NCI-H2196 (cell line): ENCODE measurements around the gene METTL16.

ENCODE experiments used
- DNase-seq: peaks from one replicate; lab custom pipeline; 2025; ENCODE audit not compliant: unreplicated experiment; lab: John Stamatoyannopoulos, UW

METTL16 gene

DNA sequence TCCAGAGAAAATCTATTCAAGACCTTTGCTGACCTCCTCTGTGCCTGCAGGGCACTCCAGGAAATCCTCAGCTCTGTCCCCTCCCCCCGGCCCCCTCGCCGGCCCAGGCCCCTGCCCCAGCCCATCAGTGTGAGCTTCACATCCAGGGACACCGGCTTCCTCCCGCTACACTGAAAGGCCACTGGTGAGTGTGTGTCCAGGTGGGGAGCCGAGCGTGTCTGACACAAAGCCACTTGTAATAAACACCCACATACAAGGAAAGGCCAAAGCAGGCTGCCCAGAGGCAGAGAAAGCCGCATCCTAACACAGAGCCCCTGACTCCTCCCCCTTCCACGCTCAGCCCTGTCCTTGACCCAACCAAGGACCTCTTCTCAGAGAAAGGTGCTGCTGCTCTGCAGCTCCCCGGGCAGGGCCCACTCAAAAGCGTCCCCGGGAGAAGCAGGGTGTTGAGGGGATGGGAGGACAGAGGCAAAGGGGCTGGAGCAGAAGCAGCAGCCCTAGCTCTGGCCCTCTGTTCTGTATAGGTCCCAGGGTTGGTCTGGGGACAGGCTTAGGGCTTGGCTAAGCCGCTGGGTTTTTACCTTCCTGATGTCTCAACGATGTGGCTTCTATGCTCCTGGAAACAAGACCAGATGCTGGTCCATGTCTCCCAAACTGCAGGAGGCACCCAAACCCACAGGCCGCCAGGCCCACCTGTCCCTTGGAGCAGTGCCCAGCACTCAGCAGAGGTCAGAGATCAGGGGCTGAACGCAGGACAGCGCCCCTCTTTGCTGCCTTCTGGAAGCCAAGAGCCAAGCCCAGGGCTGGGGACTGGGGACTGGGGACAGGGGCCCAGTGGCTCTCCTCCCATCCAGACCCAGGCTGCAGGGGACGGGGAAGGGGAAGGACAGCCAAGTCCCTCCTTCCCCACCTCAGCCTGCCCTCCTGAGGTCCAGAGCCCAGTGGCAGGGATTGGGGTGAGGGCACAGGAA, 126.2 kb downstream of the METTL16 start:
- no peak for DNase-seq

DNA sequence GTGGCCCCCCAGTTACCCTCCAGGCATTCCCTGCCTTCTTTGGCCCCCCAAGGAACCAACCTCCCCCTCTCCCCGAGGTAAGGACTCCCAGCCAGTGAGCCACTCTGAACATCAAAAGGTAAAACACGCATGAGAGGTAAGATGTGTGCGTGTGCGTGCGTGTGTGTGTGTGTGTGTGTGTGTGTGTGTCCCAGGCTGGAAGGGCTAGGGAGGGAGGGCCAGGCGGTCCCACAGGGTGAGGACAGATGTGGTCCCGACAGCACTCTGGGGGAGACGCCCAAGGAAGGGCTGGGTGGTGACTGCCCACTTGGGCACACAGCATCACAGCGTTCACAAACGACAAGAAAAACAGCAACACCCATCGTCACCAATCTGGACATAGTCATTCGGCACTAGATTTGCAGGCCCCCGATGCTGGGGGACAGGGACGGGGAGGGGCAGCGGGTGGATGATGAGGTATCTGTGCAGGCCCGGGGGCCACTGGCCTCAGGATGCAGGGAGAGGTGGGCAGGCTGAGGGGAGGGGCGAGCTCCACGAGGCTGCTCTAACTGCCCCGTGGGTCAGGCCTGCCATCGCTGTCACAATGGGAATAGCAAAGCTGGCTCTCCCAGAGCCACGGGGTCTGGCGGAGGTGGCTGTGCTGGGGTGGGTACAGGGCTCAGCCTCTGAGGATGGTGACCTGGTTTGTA, 127.1 kb downstream of the METTL16 start:
- DNase-seq: no peak

DNA sequence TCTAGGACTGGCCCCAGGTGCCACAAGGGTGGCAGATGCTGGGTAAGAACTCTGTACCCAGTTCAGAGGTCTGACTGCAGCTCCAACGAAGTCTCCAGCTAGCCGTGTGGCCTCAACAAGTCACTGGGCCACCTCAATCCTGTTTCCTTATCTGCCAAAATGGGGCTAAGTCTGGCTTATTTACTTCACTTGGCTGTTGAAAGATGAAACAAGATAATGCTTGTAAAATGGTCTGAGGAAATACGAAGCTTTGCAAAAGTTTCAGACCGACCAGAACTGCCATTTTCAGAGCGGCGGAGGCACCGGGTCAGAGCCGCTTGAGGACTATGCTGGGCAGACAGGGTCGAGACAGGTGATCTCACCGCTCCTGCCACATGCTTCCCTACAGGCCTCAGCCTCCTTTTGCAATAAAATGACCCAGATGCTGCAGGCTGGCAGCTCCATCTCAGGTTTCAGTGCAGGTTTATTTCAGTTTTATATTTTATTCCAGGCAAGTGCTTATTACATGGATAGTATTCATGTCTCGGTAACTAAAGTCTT, 128.0 kb downstream of the METTL16 start:
- DNase-seq: no peak

DNA sequence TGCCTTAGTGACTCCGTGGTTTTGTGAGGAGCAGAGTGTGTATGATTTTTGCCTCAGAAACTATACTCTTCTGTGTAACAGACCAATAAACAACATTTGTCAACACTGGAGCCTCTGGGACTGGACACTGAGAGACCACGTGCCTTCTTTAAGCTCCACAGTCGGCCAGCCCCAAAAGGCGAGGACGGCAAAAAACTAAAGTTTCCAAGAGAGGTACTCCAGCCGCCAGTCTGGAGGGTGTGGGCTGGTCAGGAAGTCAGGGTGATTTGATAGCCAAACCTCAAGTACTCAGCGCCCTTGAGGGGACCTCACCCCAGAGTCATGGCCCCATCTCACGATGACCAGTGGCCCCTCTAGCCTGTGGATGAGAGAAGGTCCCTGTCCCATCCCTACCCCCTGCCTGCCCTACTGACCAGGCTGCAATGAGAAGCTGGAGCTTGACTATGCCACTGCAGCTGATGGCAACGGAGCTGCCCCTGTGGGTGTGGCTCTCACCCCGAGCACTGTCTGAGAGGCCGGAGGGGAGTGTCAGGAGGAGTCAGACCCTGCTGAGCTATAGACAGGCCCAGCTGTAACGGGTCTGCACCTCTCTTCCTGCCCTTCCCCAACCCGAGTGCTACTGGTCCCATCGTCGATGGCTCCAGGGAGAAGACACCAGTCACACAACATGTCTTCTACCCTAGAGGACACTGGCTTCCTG, 130.6 kb downstream of the METTL16 start:
- DNase-seq: no peak

GRCh38 chr17:2380226-2380922, 131.3 kb downstream of the METTL16 start:
- no peak for DNase-seq

- no peak for DNase-seq
Measured at GRCh38 chr17:2379489-2380225, 132.0 kb downstream of the METTL16 start.

GRCh38 chr17:2378905-2379304, 132.8 kb downstream of the METTL16 start:
- DNase-seq: no peak

GRCh38 chr17:2377659-2378058, 134.0 kb downstream of the METTL16 start:
- no peak for DNase-seq

DNA sequence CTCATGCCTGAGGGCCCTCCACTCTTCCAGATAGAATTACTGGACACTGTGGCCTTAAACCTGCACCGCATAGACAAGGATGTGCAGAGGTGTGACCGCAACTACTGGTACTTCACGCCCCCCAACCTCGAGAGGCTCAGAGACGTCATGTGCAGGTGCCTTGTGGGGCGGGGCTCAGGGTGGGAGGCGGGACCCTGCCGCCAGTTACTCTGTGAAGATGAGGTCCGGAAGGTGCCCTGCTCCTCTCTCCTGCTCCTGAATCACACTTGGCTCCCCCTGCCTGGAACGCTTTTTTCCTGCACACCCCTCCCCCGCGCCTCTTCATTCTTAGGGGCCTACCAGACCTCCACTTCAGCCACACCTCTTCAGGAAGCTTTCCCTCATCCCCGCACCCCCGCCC, 135.6 kb downstream of the METTL16 start:
- DNase-seq: no peak

- DNase-seq: no peak
Measured at GRCh38 chr17:2375406-2375805, 136.3 kb downstream of the METTL16 start.

GRCh38 chr17:2374549-2375285, 137.0 kb downstream of the METTL16 start:
- no peak for DNase-seq

DNA sequence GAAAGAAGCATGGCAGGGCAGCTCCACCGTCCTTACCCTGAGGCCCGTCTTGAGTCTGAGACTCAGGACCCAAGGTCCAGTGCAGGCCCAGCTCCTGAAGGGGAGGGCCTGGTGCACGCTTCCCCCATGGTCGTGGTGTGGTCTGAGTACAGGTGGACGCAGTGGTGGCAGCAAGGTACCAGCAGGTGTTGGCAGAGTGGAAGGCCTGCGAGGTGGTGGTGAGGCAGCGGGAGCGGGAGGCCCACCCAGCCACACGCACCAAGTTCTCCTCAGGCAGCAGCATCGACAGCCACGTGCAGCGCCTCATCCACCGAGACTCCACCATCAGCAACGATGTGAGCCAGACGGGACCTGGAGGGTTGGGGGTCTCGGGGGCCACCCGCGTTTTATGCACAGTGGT, 138.5 kb downstream of the METTL16 start:
- DNase-seq: no peak

- DNase-seq: no peak
Measured at GRCh38 chr17:2372681-2373080, 139.0 kb downstream of the METTL16 start.

- no peak for DNase-seq
Measured at GRCh38 chr17:2372180-2372579, 139.5 kb downstream of the METTL16 start.

GRCh38 chr17:2371183-2372130, 140.2 kb downstream of the METTL16 start:
- no peak for DNase-seq

GRCh38 chr17:2370211-2370589, 141.5 kb downstream of the METTL16 start:
- DNase-seq: no peak

- DNase-seq: no peak
Measured at GRCh38 chr17:2369551-2370210, 142.0 kb downstream of the METTL16 start.

DNA sequence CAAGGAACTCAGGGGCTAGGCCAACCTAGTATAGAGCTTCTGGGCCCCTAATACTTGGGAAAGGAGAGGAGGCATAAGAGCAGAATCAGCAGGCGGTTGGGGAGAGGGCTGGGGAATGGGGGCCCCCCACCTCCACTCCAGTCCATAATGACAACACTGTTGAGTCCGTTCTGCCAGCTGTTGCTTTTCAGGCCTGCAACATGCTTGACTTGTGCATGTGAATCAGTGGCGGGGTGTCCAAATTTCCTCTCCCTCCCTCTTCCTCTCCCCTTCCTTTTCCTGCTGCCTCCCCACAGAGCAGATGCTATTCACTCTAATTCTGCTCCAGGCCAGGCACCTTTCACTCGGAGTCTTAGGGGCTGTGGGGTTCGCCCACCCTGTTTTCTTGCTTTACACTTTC, 142.6 kb downstream of the METTL16 start:
- no peak for DNase-seq
